Measurements from ENCODE around the gene ESYT2.
"Not testable (repeated sequence)": the region's sequence is repeated elsewhere in the genome, so short reads cannot be mapped to it uniquely, and the experiment has no call there.

ESYT2 gene

DNA sequence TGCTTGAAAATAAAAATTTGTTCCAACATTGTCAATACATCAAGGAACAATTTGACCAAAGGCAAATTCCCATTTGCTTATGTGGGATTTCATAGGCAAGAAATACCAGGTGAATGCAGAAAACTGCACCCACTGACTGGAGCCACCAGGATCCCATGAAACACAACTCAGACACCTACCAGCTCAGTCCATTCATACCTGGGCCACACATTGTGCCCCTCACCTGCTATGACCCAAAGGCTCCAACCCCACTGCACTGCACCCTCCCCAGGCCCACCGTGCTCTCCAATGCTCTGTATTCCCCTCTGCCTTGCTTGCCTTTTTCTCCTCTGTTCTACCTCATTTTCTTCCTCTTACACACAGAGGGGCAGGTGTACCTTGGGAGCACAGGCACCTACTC, 130.0 kb downstream of the ESYT2 start:
- no peak for DNase-seq (ENCODE audit: low read depth, low spot score)

DNA sequence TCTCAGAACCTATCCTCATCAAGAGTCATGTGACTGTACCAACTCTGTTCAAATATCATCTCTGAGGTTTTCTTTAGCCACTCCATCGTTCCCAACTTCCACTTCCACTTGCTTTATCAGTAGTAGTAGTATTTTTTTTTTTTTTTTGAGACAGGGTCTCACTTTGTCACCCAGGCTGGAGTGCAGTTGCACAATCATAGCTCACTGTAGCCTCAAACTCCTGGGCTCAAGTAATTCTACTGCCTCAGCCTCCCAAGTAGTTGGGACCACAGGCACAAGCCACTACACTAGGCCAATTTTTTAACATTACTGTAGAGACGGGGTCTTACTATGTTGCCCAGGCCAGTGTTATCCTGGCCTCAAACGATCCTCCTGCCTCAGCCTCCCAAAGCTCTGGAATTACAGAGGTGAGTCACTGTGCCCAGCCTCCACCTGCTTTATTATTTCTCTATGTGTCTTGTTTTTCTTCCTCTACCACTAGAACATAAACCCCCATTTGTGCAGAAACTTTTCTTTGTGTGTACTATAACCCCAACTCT, 130.6 kb downstream of the ESYT2 start:
- DNase-seq (ENCODE audit: low read depth, low spot score) = no peak

DNA sequence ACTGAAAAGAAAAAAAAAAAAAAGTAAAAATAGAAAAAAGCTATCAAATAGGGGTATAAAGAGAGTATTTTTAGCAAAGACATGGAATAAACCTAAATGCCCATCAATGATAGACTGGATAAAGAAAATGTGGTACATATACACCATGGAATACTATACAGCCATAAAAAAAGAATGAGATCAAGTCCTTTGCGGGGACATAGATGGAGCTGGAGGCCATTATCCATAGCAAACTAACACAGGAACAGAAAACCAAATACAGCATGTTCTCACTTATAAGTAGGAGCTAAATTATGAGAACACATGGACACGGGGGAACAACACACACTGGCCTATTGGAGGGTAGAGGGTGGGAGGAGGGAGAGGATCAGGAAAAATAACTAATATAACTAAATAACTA, 131.7 kb downstream of the ESYT2 start:
- not testable (repeated sequence) for DNase-seq (ENCODE audit: low read depth, low spot score)

DNA sequence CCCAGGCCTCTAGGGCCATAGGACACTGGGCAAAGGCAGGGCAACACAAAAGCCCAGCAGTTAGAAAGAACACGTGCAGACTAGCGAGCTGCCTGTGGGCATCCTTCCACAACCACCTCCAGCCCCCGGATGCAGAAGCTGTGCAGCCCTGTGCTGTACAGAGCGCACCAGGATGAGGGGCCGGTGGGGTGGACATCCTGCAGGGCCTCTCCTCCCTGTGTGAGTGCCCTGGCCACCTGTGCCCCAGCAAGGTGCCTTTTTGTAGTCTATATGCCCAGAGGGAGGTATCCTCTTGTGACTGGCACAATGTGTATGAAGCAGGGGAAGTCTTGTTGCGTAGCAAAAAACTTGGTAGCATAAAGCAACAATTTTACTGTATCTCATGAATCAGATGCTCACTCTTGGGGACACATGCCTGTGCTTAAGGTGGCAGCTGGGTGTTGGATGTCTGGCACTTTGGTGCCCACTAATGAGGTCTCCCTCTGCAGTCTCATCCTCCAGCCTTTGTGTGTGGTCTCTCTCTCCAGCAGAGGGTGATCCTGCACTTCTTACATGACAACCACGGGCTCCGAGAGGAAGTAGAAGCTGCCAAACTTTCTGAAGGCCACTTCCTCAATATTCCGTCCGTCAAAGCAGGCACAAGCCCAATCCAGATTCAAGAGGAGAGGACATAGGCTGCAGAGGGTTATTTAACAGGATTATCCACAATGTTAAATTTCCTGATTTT, 133.4 kb downstream of the ESYT2 start:
- no peak for DNase-seq (ENCODE audit: low read depth, low spot score)

DNA sequence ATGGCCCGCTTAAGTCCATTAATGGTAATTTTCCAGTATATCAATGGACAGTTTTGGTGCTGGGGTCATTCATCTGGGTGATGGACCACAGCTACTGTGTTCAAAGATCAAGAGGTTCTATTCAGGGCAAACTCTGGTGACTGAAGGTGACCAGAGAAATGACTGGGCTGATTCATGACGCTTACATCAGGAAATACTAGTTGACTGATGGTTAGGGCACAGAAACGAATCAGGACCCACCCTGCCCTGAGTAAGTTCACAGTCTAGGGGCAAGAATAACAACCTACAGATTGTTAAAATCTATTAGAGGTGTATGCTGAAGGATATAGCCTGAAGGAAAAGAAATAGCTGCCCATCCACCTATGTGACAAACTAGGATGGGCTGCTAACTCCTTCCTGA, 134.3 kb downstream of the ESYT2 start:
- DNase-seq (ENCODE audit: low read depth, low spot score) = no peak

DNA sequence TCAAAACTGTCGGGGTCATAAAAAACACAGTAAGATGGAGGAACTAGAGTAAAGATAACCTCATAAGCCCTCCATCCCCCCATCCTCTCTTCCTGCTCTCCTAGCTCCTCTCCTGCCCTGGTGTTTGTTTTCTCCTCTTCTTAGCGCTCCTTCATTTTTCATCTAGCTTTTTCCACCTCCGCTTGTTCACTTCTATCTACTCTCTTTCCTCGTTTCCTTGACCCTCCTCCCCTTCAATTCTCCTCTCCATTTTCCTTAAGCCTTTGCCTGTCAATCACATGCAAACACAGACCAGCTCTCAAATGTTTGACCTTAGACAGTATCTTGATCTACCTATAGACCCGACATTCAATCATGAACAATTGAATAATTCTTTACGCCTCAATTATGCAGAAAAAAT, 134.7 kb downstream of the ESYT2 start:
- DNase-seq (ENCODE audit: low read depth, low spot score) = no peak

DNA sequence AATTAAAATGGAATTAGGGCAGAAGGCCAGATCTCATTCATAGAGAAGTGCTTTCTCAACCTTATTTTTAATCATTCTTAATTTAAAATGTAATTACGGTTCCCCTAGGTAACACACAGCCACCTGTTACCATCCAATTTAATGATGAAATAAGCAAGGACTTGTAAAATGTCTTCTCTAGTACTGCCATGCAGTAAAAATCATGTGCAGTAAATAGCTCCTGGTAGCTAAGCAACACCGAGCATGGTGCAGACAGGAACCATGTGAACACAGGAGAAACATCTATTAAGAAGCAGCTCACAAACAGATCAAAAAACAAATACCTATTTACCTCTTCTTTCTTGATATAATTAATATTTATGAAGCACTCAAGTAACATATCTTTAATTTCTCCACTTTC, 139.8 kb downstream of the ESYT2 start:
- no peak for DNase-seq (ENCODE audit: low read depth, low spot score)

DNA sequence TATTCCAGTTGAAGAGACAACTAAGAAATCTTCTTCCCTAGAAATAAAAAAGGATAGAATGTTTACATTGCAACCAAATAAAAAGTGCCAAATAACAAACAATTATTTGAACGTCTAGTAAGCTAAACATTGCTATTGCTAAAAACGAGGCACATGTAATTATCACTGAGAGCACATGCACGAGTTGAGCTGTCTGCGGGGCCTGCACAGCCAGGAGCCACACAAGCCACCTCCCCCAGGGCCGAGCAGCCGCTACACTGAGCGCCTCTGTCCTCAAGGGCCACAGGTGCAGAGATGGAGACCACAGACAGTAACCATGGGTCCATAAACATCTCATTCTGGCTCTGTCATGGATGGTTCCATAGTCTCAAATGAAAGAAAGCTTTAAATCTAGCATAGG, 141.9 kb downstream of the ESYT2 start:
- DNase-seq (ENCODE audit: low read depth, low spot score) = no peak

DNA sequence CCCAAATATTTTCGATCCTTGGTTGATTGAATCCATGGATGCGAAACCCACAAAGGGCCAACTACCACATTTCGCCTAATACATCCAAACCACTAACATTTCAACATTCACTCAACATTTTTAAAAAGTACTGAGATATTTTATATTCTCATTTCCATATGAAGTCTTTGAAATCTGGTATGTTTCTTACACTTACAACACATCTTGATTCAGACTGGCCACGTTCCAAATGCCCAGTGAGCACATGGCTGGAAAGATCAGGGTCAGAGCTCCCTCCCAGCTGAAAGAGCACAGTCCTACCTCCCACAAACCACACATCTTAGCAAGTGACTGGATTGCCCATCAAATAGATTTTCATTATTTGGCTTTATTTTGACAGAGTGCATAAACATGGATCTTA, 143.6 kb downstream of the ESYT2 start:
- no peak for DNase-seq (ENCODE audit: low read depth, low spot score)

DNA sequence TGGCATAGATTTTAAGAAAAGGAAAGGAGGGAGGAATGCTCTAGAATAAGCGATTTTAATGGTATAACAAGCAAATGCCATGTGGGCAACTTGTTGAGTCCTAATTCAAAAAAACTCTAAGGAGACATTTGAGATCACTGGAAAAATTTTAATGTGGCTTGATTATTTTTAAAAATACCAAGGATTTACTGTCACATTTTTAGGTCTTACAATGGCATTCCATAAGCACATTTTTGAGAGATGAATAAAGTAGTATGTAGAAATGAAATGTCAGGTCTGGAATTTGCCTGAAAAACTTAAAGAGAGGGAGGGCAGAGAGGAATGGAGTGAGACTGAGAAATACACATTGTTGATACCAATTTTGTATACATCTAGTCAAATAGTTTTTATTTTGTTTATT, 145.0 kb downstream of the ESYT2 start:
- no peak for DNase-seq (ENCODE audit: low read depth, low spot score)

DNA sequence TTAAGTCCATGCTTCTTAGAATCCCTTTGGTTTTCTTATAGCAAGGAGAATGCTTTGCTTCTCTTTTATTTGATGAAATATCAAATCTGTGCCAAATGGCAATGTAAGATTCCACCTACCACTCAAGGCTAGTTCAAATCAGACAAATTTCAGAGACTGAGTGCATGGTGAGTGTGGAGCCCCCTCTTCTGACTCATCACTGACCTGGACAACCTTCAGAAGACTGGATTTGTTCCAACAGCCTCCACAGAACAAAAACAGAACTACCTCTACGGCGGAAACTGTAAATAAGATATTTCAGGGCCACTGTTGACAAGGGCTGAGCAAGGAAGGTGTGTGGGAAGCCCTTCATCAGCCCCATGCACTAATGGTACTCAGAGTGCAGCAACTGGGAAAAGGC, 145.8 kb downstream of the ESYT2 start:
- no peak for DNase-seq (ENCODE audit: low read depth, low spot score)

DNA sequence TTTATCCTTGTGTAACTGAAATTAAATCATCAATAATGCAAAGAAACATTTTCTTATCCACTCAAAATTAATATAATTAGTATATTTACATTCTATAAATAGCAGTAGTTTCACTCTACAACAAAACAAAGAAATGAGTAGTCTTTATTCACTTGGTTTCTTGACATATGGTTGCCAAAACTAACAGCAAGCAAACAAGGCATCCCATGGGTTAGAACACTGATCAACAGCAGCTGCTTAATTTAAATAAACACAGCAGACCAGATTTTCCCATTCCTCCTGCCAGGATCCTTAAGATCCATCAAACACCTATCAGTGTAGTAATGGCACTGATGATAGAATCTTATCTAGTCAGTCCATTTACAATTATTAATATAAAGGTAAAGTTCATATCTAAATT, 146.9 kb downstream of the ESYT2 start:
- DNase-seq (ENCODE audit: low read depth, low spot score) = no peak

Measured in activated CD4-positive, CD25-positive, alpha-beta regulatory T cell treated with anti-CD3 and anti-CD28 coated beads, Interleukin-2, amount 50 U/mL, for 16 hours (primary cell).